GM12872 (cell line): ENCODE data around the gene DAO.

Experiments
- TF ChIP-seq, protein P1 (sequence below): IDR thresholded peaks from 3 replicates; pipeline ENCODE4 v1.5.1; 2011; ENCODE audit warnings: low read depth, mild to moderate bottlenecking, low read length, moderate library complexity; ENCODE audit not compliant: insufficient read depth

Gene DAO

GRCh38 chr12:108947097-108947496 is 67.2 kb downstream of the DAO start:
- TF ChIP-seq, protein P1, sequence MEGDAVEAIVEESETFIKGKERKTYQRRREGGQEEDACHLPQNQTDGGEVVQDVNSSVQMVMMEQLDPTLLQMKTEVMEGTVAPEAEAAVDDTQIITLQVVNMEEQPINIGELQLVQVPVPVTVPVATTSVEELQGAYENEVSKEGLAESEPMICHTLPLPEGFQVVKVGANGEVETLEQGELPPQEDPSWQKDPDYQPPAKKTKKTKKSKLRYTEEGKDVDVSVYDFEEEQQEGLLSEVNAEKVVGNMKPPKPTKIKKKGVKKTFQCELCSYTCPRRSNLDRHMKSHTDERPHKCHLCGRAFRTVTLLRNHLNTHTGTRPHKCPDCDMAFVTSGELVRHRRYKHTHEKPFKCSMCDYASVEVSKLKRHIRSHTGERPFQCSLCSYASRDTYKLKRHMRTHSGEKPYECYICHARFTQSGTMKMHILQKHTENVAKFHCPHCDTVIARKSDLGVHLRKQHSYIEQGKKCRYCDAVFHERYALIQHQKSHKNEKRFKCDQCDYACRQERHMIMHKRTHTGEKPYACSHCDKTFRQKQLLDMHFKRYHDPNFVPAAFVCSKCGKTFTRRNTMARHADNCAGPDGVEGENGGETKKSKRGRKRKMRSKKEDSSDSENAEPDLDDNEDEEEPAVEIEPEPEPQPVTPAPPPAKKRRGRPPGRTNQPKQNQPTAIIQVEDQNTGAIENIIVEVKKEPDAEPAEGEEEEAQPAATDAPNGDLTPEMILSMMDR: no peak

DNA sequence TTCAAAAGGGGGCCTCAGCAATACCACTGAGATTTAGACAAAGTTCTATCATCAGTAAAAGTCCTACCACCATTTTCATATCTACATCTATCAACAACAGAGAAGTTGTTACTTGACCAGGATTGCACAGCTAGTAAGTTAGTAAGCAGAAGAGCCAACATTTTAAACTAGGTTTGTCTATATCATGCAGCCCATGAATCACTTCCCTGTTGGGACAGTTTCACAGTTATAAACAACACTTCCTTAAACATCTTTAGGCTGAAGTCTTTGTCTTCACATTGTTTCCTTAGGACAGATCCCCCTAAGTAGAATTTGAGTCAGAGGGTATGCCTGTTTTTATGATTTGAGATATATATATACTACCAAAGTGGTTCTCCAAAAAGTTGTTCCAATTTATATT is 68.5 kb downstream of the DAO start:
- TF ChIP-seq, protein P1: no peak

DNA sequence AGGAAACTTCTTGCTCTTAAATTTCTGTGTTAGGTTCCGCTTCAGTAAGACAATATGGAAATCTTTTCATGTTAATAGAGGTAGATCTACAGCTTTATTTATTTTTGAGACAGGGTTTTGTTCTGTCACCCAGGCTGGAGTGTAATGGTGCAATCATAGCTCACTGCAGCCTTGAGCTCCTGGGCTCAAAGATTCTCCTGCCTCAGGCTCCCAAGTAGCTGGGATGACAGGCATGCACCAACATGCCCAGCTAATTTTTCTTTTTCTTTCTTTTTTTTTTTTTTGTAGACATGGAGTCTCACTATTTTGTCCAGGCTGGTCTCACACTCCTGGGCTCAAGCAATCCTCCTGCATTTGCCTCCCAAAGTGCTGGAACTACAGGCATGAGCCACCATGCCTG is 70.1 kb downstream of the DAO start:
- TF ChIP-seq, protein P1: no peak
